Endothelial cell of umbilical vein (primary cell): ENCODE measurements around the gene MYRIP. TPM values are rescaled to one million over a fixed set of nuclear protein-coding genes. Genes with fewer than 3 reads are reported as not detected.

Source experiments
- BruUV-seq: library from RNA; stranded (reverse); fragments of 400-500 nt; replicated peaks from 2 replicates; lab custom pipeline; 2021; lab: Mats Ljungman, UMichigan
- CTCF ChIA-PET: fragments of 300-600, 350-600 bp; sonication (Branson Sonifier 250); formaldehyde crosslinking; loops from one replicate; lab custom pipeline; 2021; ENCODE audit warnings: antibody characterized with exemption, inconsistent platforms; lab: Charles Lee
- POLR2A ChIA-PET: fragments of 300-600, 350-600 bp; sonication (Branson Sonifier 250); formaldehyde crosslinking; loops from one replicate; lab custom pipeline; 2021; ENCODE audit warnings: antibody characterized with exemption, inconsistent platforms; lab: Charles Lee
- DNase-seq: peaks from one replicate; pipeline ENCODE4 v3.0.0-alpha.2; 2011; ENCODE audit warnings: low read depth, low spot score
- FAIRE-seq: peaks from 2 replicates; lab custom pipeline; 2011; peaks lifted over from hg19 to GRCh38; lab: Jason Lieb, UNC
- H2AFZ ChIP-seq: 2 replicates; pipeline ENCODE4 v1.6.0; 2012; ENCODE audit warnings: low read depth, low read length, control low read depth, inconsistent platforms
- H3K27ac ChIP-seq: 2 replicates; pipeline ENCODE4 v1.5.1; 2011; ENCODE audit warnings: low read depth, mild to moderate bottlenecking, control low read depth, low read length, moderate library complexity; ENCODE audit not compliant: insufficient read depth
- H3K27me3 ChIP-seq, 2 experiments: 2 replicates each; pipeline versions ENCODE4 v1.6.0 to v1.6.1; 2011; ENCODE audit warnings: low read length in 2 of 2, mixed read lengths in 1 of 2; ENCODE audit not compliant: control insufficient read depth in 2 of 2, insufficient read depth in 2 of 2
- H3K36me3 ChIP-seq, 2 experiments: 2 replicates in 1 of 2; 3 replicates in 1 of 2; pipeline ENCODE4 v1.5.1; 2011; ENCODE audit warnings: low read length in 2 of 2, mild to moderate bottlenecking in 1 of 2, moderate library complexity in 1 of 2; ENCODE audit not compliant: control insufficient read depth in 2 of 2, insufficient read depth in 2 of 2; ENCODE audit errors: extremely low read depth in 1 of 2
- H3K4me1 ChIP-seq: 3 replicates; pipeline ENCODE4 v1.5.1; 2011; ENCODE audit warnings: mild to moderate bottlenecking, low read length; ENCODE audit not compliant: control insufficient read depth, insufficient read depth; ENCODE audit errors: extremely low read depth
- H3K4me2 ChIP-seq: 2 replicates; pipeline ENCODE4 v1.6.1; 2011; ENCODE audit warnings: low read length, control low read depth, mixed read lengths; ENCODE audit not compliant: insufficient read depth
- H3K4me3 ChIP-seq, 3 experiments: fragments of 200-600 bp in 1 of 3; sonication (generic), shearing (Covaris generic) in 1 of 3; replicated peaks in 1 of 3; 2 replicates each; pipeline ENCODE4 v1.5.1; 2011 to 2016; ENCODE audit warnings: control low read depth in 3 of 3, low read length in 3 of 3, mild to moderate bottlenecking in 2 of 3, inconsistent platforms in 1 of 3, low read depth in 1 of 3, moderate library complexity in 1 of 3; ENCODE audit not compliant: insufficient read depth in 1 of 3
- H3K79me2 ChIP-seq: 2 replicates; pipeline ENCODE4 v1.6.0; 2012; ENCODE audit warnings: low read length, inconsistent platforms; ENCODE audit not compliant: control insufficient read depth, insufficient read depth
- H3K9ac ChIP-seq: replicated peaks from 2 replicates; pipeline ENCODE3; 2011; ENCODE audit warnings: low read length, control low read depth; ENCODE audit not compliant: insufficient read depth; ENCODE audit errors: extremely low read depth
- H3K9me1 ChIP-seq: replicated peaks from 3 replicates; pipeline ENCODE4 v1.6.0; 2011; ENCODE audit warnings: mild to moderate bottlenecking, low read length; ENCODE audit not compliant: control insufficient read depth, insufficient read depth; ENCODE audit errors: extremely low read depth
- H3K9me3 ChIP-seq: replicated peaks from 2 replicates; pipeline ENCODE4 v1.5.1; 2012; ENCODE audit warnings: low read length, inconsistent platforms; ENCODE audit not compliant: control insufficient read depth, insufficient read depth
- H4K20me1 ChIP-seq: replicated peaks from 2 replicates; pipeline ENCODE3; 2011; ENCODE audit warnings: mild to moderate bottlenecking, low read length; ENCODE audit not compliant: control insufficient read depth, insufficient read depth; ENCODE audit errors: extremely low read depth
- CTCF ChIP-seq, 2 donors: IDR thresholded peaks; 1 replicate in 1 of 2; 2 replicates in 1 of 2; pipeline ENCODE4 v1.5.1; 2011; ENCODE audit warnings: low read length in 2 of 2, mild to moderate bottlenecking in 2 of 2, moderate library complexity in 2 of 2, control low read depth in 1 of 2, inconsistent platforms in 1 of 2, low read depth in 1 of 2; ENCODE audit not compliant: insufficient read depth in 1 of 2; ENCODE audit errors: extremely low read depth in 1 of 2
- EZH2 ChIP-seq: IDR thresholded peaks from 2 replicates; pipeline ENCODE4 v1.6.1; 2012; ENCODE audit warnings: borderline replicate concordance, low read depth, mild to moderate bottlenecking, moderate library complexity, low read length, inconsistent platforms; ENCODE audit not compliant: severe bottlenecking
- FOS ChIP-seq: IDR thresholded peaks from 2 replicates; pipeline ENCODE4 v1.6.1; 2011; ENCODE audit warnings: mild to moderate bottlenecking, low read length, moderate library complexity, borderline replicate concordance; ENCODE audit not compliant: insufficient read depth
- GATA2 ChIP-seq: IDR thresholded peaks from 2 replicates; pipeline ENCODE4 v1.7.0; 2011; ENCODE audit warnings: low read depth, mild to moderate bottlenecking, moderate library complexity, mixed read lengths, low read length; ENCODE audit not compliant: insufficient read length, insufficient read depth
- JUN ChIP-seq: IDR thresholded peaks from 2 replicates; pipeline ENCODE4 v1.6.1; 2011; ENCODE audit warnings: borderline replicate concordance, low read depth; ENCODE audit not compliant: insufficient read length, insufficient read depth
- MAX ChIP-seq: IDR thresholded peaks from 2 replicates; pipeline ENCODE4 v1.6.1; 2011; ENCODE audit not compliant: insufficient read depth, insufficient read length
- MYC ChIP-seq: IDR thresholded peaks from one replicate; pipeline ENCODE4 v1.6.1; 2011; ENCODE audit warnings: mild to moderate bottlenecking, low read depth, low read length
- POLR2A ChIP-seq: IDR thresholded peaks from 2 replicates; pipeline ENCODE4 v1.6.1; 2012; ENCODE audit warnings: low read depth, mild to moderate bottlenecking, control low read depth, low read length
- POLR2AphosphoS5 ChIP-seq: IDR thresholded peaks from 2 replicates; pipeline ENCODE4 v1.6.1; 2012; ENCODE audit warnings: low read depth, mild to moderate bottlenecking, control low read depth, low read length, moderate library complexity; ENCODE audit not compliant: insufficient read depth
- dilution Hi-C: fragments of 300-500 bp; cut with MboI; formaldehyde crosslinking; loops from one replicate; pipeline ENCODE4 v1.15.0; 2019; ENCODE audit warnings: low sequenced_read_pairs; ENCODE audit not compliant: extremely low pct_ligation_motif_present
- intact Hi-C: fragments of 100-400 bp; cut with micrococcal nuclease; formaldehyde crosslinking; loops from one replicate; pipeline ENCODE4 v1.10.0; 2022
- polyA plus RNA-seq, 4 experiments: library from polyadenylated mRNA; depleted of rRNA in 3 of 4; stranded (reverse) in 3 of 4; unstranded in 1 of 4; fragments of >200 nt; gene quantifications; 2 replicates each; pipeline versions ENCODE4 v1.2.1 to v1.2.3, GENCODE V29; 2011 to 2012; ENCODE audit warnings: missing spikeins in 1 of 4
- total RNA-seq: library from RNA; stranded (reverse); gene quantifications from 2 replicates; pipeline ENCODE4 v1.2.3, GENCODE V29; 2021

The MYRIP gene
- total and polyA plus RNA-seq, 2 donors (not counting 3 experiments of a cell fraction or from before 2014, with no cell fraction given), result 6.7 to 11.9 TPM

- Histone ChIP-seq H2AFZ (no peak overlapping the region), H3K4me3 (no peak overlapping the region), H4K20me1 (no peaks in the 10 kb centered on the region), H3K9me1 (no peaks in the 10 kb centered on the region), H3K36me3 (no peaks in the 10 kb centered on the region), H3K9ac (no peak overlapping the region), H3K9me3 (no peaks in the 10 kb centered on the region), H3K4me2 (no peak overlapping the region), H3K79me2 (no peaks in the 10 kb centered on the region), H3K27me3 (no peaks in the 10 kb centered on the region), H3K4me1 (peaks cover 31% of the 10 kb centered on the region), H3K27ac (no peak overlapping the region)
- BruUV-seq, result no TSS peak
- dilution Hi-C loops (no loop called here), intact Hi-C loops (no loop called here)
- CTCF ChIA-PET, result interaction anchor here (0.8 kb wide), 1 partner anchor 42 kb away, joined by 3 read pairs; no protein-coding TSS in a partner anchor
- POLR2A ChIA-PET, result no interaction called here
- no peak for TF ChIP-seq POLR2A
- TF ChIP-seq MAX, result no peak
- TF ChIP-seq EZH2, result no peak
- TF ChIP-seq MYC, result no peak
- TF ChIP-seq POLR2AphosphoS5, result no peak
- no peak for TF ChIP-seq JUN
- TF ChIP-seq FOS, result no peak
- TF ChIP-seq GATA2, result no peak
- TF ChIP-seq CTCF (IDR thresholded peaks at IDR 0.05; ENCODE audit: extremely low read depth in 1 of 2, insufficient read depth in 1 of 2, low read depth in 1 of 2, low read length in 2 of 2), result no peak
- DNase-seq, result no peak
- no peak for FAIRE-seq
Measured at GRCh38 chr3:39903253-39903652, 93.8 kb downstream of the MYRIP start.
